ENCODE data around the gene ANKRD40. TPM values are rescaled to one million over a fixed set of nuclear protein-coding genes. Genes with fewer than 3 reads are reported as not detected.

ANKRD40 gene
- total and polyA plus RNA-seq, 2 donors (not counting 3 experiments of a cell fraction or from before 2014, with no cell fraction given), result 24.5 to 56.0 TPM

DNA sequence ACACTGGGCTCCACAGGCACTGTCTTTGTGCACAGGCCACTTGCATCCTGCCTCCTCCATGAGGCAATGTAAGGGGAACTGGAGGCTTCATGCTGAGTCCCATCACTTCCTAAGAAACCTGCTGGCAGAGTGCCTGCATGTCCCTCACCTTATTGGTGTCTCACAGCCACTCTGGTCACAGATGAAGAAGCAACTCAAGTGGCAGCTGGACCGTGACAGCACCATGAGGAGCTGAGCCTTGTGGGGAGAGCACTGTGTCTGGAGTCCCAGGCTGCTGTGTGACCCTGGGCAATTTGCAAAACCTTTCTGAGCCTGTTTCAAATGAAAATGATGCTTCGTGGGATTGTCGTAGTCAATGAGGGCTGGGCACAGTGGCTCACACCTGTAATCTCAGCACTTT, 19.5 kb downstream of the ANKRD40 start:
- Histone ChIP-seq H3K4me3 (replicated peaks in 1 of 3; ENCODE audit: insufficient read depth in 1 of 3, low read depth in 1 of 3, low read length in 3 of 3) (no peak overlapping the region), H3K27me3 (ENCODE audit: control insufficient read depth in 2 of 2, insufficient read depth in 2 of 2, low read length in 2 of 2) (no peaks in the 10 kb centered on the region), H3K9me1 (replicated peaks; ENCODE audit: control insufficient read depth, extremely low read depth, insufficient read depth, low read length) (no peaks in the 10 kb centered on the region), H3K4me1 (ENCODE audit: control insufficient read depth, extremely low read depth, insufficient read depth, low read length) (peaks cover 3% of the 10 kb centered on the region), H3K9ac (replicated peaks; ENCODE audit: extremely low read depth, insufficient read depth, low read length) (no peak overlapping the region), H3K27ac (ENCODE audit: insufficient read depth, low read depth, low read length) (no peak overlapping the region), H3K36me3 (ENCODE audit: control insufficient read depth in 2 of 2, extremely low read depth in 1 of 2, insufficient read depth in 2 of 2, low read length in 2 of 2) (peaks cover 3 to 5% of the 10 kb centered on the region in 2 experiments), H2AFZ (ENCODE audit: low read depth, low read length) (no peak overlapping the region), H3K9me3 (replicated peaks; ENCODE audit: control insufficient read depth, insufficient read depth, low read length) (no peaks in the 10 kb centered on the region), H4K20me1 (replicated peaks; ENCODE audit: control insufficient read depth, extremely low read depth, insufficient read depth, low read length) (no peaks in the 10 kb centered on the region), H3K79me2 (ENCODE audit: control insufficient read depth, insufficient read depth, low read length) (no peaks in the 10 kb centered on the region), H3K4me2 (ENCODE audit: insufficient read depth, low read length) (no peak overlapping the region)
- BruUV-seq (replicated peaks), result no TSS peak
- POLR2A ChIA-PET, result no interaction called here
- dilution Hi-C loops (cut with MboI; ENCODE audit: extremely low pct_ligation_motif_present, low sequenced_read_pairs), result no loop called here
- DNase-seq (ENCODE audit: low read depth, low spot score), result no peak
- CTCF ChIA-PET, result interaction anchor here (1.2 kb wide), 1 partner anchor 137 kb away, joined by 3 read pairs; no protein-coding TSS in a partner anchor
- no peak for TF ChIP-seq JUN (IDR thresholded peaks at IDR 0.05; ENCODE audit: borderline replicate concordance, insufficient read depth, insufficient read length, low read depth)
- TF ChIP-seq POLR2AphosphoS5 (IDR thresholded peaks at IDR 0.05; ENCODE audit: insufficient read depth, low read depth, low read length), result no peak
- no peak for TF ChIP-seq EZH2 (IDR thresholded peaks at IDR 0.05; ENCODE audit: borderline replicate concordance, low read depth, low read length, severe bottlenecking)
- TF ChIP-seq, protein P1, sequence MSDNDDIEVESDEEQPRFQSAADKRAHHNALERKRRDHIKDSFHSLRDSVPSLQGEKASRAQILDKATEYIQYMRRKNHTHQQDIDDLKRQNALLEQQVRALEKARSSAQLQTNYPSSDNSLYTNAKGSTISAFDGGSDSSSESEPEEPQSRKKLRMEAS (IDR thresholded peaks at IDR 0.05; ENCODE audit: insufficient read depth, insufficient read length), result no peak
- TF ChIP-seq GATA2 (IDR thresholded peaks at IDR 0.05; ENCODE audit: insufficient read depth, insufficient read length, low read depth, low read length), result no peak
- no peak for TF ChIP-seq MYC (IDR thresholded peaks at IDR 0.05; ENCODE audit: low read depth, low read length)
- TF ChIP-seq, protein P2, sequence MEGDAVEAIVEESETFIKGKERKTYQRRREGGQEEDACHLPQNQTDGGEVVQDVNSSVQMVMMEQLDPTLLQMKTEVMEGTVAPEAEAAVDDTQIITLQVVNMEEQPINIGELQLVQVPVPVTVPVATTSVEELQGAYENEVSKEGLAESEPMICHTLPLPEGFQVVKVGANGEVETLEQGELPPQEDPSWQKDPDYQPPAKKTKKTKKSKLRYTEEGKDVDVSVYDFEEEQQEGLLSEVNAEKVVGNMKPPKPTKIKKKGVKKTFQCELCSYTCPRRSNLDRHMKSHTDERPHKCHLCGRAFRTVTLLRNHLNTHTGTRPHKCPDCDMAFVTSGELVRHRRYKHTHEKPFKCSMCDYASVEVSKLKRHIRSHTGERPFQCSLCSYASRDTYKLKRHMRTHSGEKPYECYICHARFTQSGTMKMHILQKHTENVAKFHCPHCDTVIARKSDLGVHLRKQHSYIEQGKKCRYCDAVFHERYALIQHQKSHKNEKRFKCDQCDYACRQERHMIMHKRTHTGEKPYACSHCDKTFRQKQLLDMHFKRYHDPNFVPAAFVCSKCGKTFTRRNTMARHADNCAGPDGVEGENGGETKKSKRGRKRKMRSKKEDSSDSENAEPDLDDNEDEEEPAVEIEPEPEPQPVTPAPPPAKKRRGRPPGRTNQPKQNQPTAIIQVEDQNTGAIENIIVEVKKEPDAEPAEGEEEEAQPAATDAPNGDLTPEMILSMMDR (IDR thresholded peaks at IDR 0.05; ENCODE audit: extremely low read depth in 1 of 2, insufficient read depth in 1 of 2, low read depth in 1 of 2, low read length in 2 of 2), result no peak
- TF ChIP-seq POLR2A (IDR thresholded peaks at IDR 0.05; ENCODE audit: low read depth, low read length), result no peak
- no peak for TF ChIP-seq FOS (IDR thresholded peaks at IDR 0.05; ENCODE audit: borderline replicate concordance, insufficient read depth, low read length)
- intact Hi-C loops (cut with micrococcal nuclease), result no loop called here
- no peak for FAIRE-seq
